Measurements from ENCODE around the gene PTX4.
"Not testable (repeated sequence)": the region's sequence is repeated elsewhere in the genome, so short reads cannot be mapped to it uniquely, and the experiment has no call there.

PTX4 gene

GRCh38 chr16:1441391-1441829, 47.3 kb downstream of the PTX4 start:
- DNase-seq: no peak

- not testable (repeated sequence) for DNase-seq
Measured at GRCh38 chr16:1439699-1440074, 49.1 kb downstream of the PTX4 start.

GRCh38 chr16:1439058-1439698, 49.6 kb downstream of the PTX4 start:
- no peak for DNase-seq

GRCh38 chr16:1438229-1439057, 50.3 kb downstream of the PTX4 start:
- no peak for DNase-seq

GRCh38 chr16:1437606-1438005, 51.1 kb downstream of the PTX4 start:
- no peak for DNase-seq

- DNase-seq: no peak
Measured at GRCh38 chr16:1436731-1437355, 51.9 kb downstream of the PTX4 start.

- no peak for DNase-seq
Measured at GRCh38 chr16:1435921-1436697, 52.6 kb downstream of the PTX4 start.
